Measurements from ENCODE around the gene TMCC2.

GRCh38 chr1:205298191-205298994 is 70.6 kb downstream of the TMCC2 start:
- TF ChIP-seq CTCF (IDR thresholded peaks at IDR 0.05) (no peak), EZH2 (IDR thresholded peaks at IDR 0.05; ENCODE audit: borderline replicate concordance, insufficient read depth, low read depth, low read length, poor library complexity, severe bottlenecking) (no peak)
